HAP-1 (cell line): ENCODE data around the gene DLGAP1.
A peak's percentile ranks its signal among the peaks of the same experiment; 100 is the strongest.

Source experiments
- DNase-seq, 2 experiments: peaks; one replicate each; pipeline ENCODE4 v3.0.0-alpha.2; 2016 to 2020; ENCODE audit warnings: low spot score in 2 of 2
- H3K27me3 ChIP-seq: fragments of 250-450 bp; sonication (Bioruptor Pico); 2 replicates; pipeline ENCODE4 v1.5.1; 2020; ENCODE audit warnings: low read depth, mild to moderate bottlenecking, moderate library complexity
- H3K36me3 ChIP-seq: fragments of 250-450 bp; sonication (Bioruptor Pico); replicated peaks from 2 replicates; pipeline ENCODE4 v1.5.1; 2020; ENCODE audit warnings: mild to moderate bottlenecking
- H3K4me1 ChIP-seq: fragments of 250-450 bp; sonication (Bioruptor Pico); 2 replicates; pipeline ENCODE4 v1.5.1; 2020; ENCODE audit warnings: mild to moderate bottlenecking
- H3K4me3 ChIP-seq: fragments of 250-450 bp; sonication (Bioruptor Pico); 2 replicates; pipeline ENCODE4 v1.5.1; 2020; ENCODE audit warnings: mild to moderate bottlenecking, moderate library complexity
- H3K9me3 ChIP-seq: fragments of 250-450 bp; sonication (Bioruptor Pico); 2 replicates; pipeline ENCODE4 v1.5.1; 2020; ENCODE audit warnings: mild to moderate bottlenecking, moderate library complexity
- in situ Hi-C: fragments of 300-500 bp; cut with MboI; formaldehyde crosslinking; loops from 3 replicates; pipeline ENCODE4 v1.14.3; 2020; ENCODE audit warnings: low sequenced_read_pairs, inconsistent platforms, mixed read lengths

Gene DLGAP1

GRCh38 chr18:3498698-3499471 lies 956.2 kb downstream of the DLGAP1 start:
- in situ Hi-C loops: no loop called here
- peak overlapping the region; percentile 25 for H3K4me3 ChIP-seq

GRCh38 chr18:3495691-3496430 lies 959.2 kb downstream of the DLGAP1 start:
- H3K36me3 ChIP-seq: no peaks in the 10 kb centered on the region
- DNase-seq: no peak
- in situ Hi-C loops: no loop called here
- no peaks in the 10 kb centered on the region for H3K9me3 ChIP-seq
- no peaks in the 10 kb centered on the region for H3K27me3 ChIP-seq
- no peak overlapping the region for H3K4me3 ChIP-seq
- H3K4me1 ChIP-seq: peaks cover 4% of the 10 kb centered on the region

More at GRCh38 chr18:3498698-3499471, 956.2 kb downstream of the DLGAP1 start:
- Histone ChIP-seq H3K9me3 (no peaks in the 10 kb centered on the region), H3K36me3 (no peaks in the 10 kb centered on the region), H3K27me3 (no peaks in the 10 kb centered on the region), H3K4me1 (peaks cover 4% of the 10 kb centered on the region)
- peak; percentile 0 to 60 for DNase-seq

GRCh38 chr18:3494569-3494968 lies 960.5 kb downstream of the DLGAP1 start:
- Histone ChIP-seq H3K9me3 (no peaks in the 10 kb centered on the region), H3K27me3 (no peaks in the 10 kb centered on the region), H3K4me1 (peaks cover 1% of the 10 kb centered on the region), H3K36me3 (no peaks in the 10 kb centered on the region), H3K4me3 (no peak overlapping the region)
- in situ Hi-C loops: no loop called here
- no peak for DNase-seq

GRCh38 chr18:3494245-3494526 lies 960.9 kb downstream of the DLGAP1 start:
- Histone ChIP-seq H3K9me3 (no peaks in the 10 kb centered on the region), H3K27me3 (no peaks in the 10 kb centered on the region), H3K36me3 (no peaks in the 10 kb centered on the region), H3K4me3 (no peak overlapping the region), H3K4me1 (peaks cover 3% of the 10 kb centered on the region)
- no peak for DNase-seq
- in situ Hi-C loops: no loop called here

GRCh38 chr18:3493501-3494244 lies 961.4 kb downstream of the DLGAP1 start:
- DNase-seq: no peak
- H3K4me1 ChIP-seq: peaks cover 3% of the 10 kb centered on the region; the same call in 1 of the 2 replicates
- in situ Hi-C loops: no loop called here
- no peaks in the 10 kb centered on the region for H3K27me3 ChIP-seq
- no peaks in the 10 kb centered on the region for H3K36me3 ChIP-seq
- H3K9me3 ChIP-seq: no peaks in the 10 kb centered on the region
- H3K4me3 ChIP-seq: no peak overlapping the region

- no peak for DNase-seq
- H3K9me3 ChIP-seq: no peaks in the 10 kb centered on the region
- H3K36me3 ChIP-seq: no peaks in the 10 kb centered on the region
- peaks cover 3% of the 10 kb centered on the region; the same call in 1 of the 2 replicates for H3K4me1 ChIP-seq
- in situ Hi-C loops: no loop called here
- no peak overlapping the region for H3K4me3 ChIP-seq
- H3K27me3 ChIP-seq: no peaks in the 10 kb centered on the region
These were observed 962.4 kb downstream of the DLGAP1 start for GRCh38 chr18:3492721-3493120.

GRCh38 chr18:3491981-3492555 lies 963.0 kb downstream of the DLGAP1 start:
- Histone ChIP-seq H3K4me3 (no peak overlapping the region), H3K9me3 (no peaks in the 10 kb centered on the region), H3K36me3 (no peaks in the 10 kb centered on the region), H3K27me3 (no peaks in the 10 kb centered on the region), H3K4me1 (peaks cover 3% of the 10 kb centered on the region; the same call in 1 of the 2 replicates)
- DNase-seq: no peak
- in situ Hi-C loops: no loop called here

- in situ Hi-C loops: no loop called here
- Histone ChIP-seq H3K36me3 (no peaks in the 10 kb centered on the region), H3K4me1 (peaks cover 3% of the 10 kb centered on the region; the same call in 1 of the 2 replicates), H3K9me3 (no peaks in the 10 kb centered on the region), H3K27me3 (no peaks in the 10 kb centered on the region), H3K4me3 (no peak overlapping the region)
- DNase-seq: no peak
These were observed 965.6 kb downstream of the DLGAP1 start for GRCh38 chr18:3489462-3489861.

GRCh38 chr18:3486512-3486911 lies 968.6 kb downstream of the DLGAP1 start:
- H3K4me3 ChIP-seq: no peak overlapping the region
- in situ Hi-C loops: no loop called here
- peaks cover 3% of the 10 kb centered on the region for H3K4me1 ChIP-seq
- H3K36me3 ChIP-seq: no peaks in the 10 kb centered on the region
- no peak for DNase-seq
- no peaks in the 10 kb centered on the region for H3K9me3 ChIP-seq
- no peaks in the 10 kb centered on the region for H3K27me3 ChIP-seq

- no peaks in the 10 kb centered on the region for H3K36me3 ChIP-seq
- no peaks in the 10 kb centered on the region for H3K27me3 ChIP-seq
- no peak for DNase-seq
- in situ Hi-C loops: no loop called here
- no peaks in the 10 kb centered on the region for H3K9me3 ChIP-seq
- peaks cover 6% of the 10 kb centered on the region for H3K4me1 ChIP-seq
- no peak overlapping the region for H3K4me3 ChIP-seq
These were observed 969.7 kb downstream of the DLGAP1 start for GRCh38 chr18:3485153-3486149.

GRCh38 chr18:3482258-3482657 lies 972.8 kb downstream of the DLGAP1 start:
- in situ Hi-C loops: no loop called here
- H3K27me3 ChIP-seq: no peaks in the 10 kb centered on the region
- H3K9me3 ChIP-seq: no peaks in the 10 kb centered on the region
- H3K36me3 ChIP-seq: no peaks in the 10 kb centered on the region
- no peak overlapping the region for H3K4me3 ChIP-seq
- H3K4me1 ChIP-seq: peaks cover 13% of the 10 kb centered on the region
- no peak for DNase-seq

GRCh38 chr18:3481696-3482210 lies 973.4 kb downstream of the DLGAP1 start:
- Histone ChIP-seq H3K4me1 (peaks cover 13% of the 10 kb centered on the region), H3K27me3 (no peaks in the 10 kb centered on the region), H3K4me3 (no peak overlapping the region), H3K9me3 (no peaks in the 10 kb centered on the region), H3K36me3 (no peaks in the 10 kb centered on the region)
- in situ Hi-C loops: no loop called here
- DNase-seq: peak; percentile 36 to 60
